HG03575 (cell line): Measurements from ENCODE around the gene BBS7.

Experiments
- ATAC-seq: cut with Tn5 transposase; IDR thresholded peaks from one replicate; pipeline ENCODE4 v1.9.1; 2021; ENCODE audit not compliant: unreplicated experiment, insufficient number of reproducible peaks, low FRiP score; ENCODE audit errors: extremely low read depth

Gene BBS7

DNA sequence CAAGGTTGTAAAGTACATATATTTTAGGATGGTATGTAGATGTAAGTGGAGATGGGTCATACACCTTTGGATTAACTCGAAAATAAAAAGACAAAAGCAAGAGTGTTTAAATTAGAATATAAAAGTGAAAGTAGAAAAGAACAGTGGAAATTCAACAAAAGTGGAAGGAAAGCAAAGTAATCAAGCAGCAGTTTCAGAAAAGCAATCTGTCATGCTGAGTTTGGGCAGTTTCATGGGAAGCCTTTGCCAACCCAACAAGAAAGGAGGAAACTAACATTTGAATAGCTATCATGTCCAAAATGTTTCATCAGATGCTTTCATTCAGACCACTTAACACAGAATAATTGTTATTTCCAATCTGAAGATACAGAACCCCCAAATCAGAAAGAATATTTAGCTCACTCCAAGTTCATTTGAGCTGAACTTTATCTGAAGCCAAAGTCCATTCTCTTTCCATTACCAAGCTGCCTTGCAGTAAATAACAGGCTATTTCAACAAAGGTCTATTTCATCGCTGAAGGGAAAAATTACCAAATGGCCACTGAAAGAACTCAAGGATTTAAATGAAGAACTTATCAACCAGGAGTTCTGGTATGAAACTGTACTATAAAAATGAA lies 71.0 kb downstream of the BBS7 start:
- ATAC-seq = no peak

- ATAC-seq = no peak
Observed at GRCh38 chr4:121796283-121796682, 74.0 kb downstream of the BBS7 start.

DNA sequence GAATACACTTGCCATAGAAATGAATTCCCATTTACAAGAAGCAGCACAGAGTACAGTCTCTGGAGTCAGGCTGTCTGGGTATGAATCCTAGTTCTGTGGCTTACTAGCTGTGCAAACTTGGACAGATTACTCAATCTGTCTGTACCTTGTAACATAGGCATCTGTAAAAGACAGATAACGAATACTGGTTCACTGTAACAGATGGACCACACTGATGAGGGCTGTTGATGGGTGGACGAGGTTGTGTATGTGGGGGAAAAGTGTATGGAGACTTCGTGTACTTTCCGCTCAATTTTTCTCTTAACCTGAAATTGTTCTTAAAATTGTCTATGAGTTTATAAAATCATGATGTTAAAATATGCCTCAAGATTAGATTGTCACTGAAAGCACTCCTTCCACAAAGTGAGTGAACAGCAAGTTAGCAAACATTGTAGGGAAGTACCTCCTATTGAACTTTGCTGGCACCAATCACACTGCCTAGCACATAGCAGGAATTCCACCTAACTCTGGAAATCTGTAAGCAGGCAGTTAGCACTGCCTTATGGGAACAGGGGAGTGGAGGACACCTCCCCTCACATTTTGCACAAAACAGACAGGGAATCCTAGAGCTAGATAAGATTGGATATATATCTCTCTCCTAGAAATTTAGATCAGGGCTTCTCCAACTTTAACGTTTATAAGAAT lies 75.6 kb downstream of the BBS7 start:
- no peak for ATAC-seq

DNA sequence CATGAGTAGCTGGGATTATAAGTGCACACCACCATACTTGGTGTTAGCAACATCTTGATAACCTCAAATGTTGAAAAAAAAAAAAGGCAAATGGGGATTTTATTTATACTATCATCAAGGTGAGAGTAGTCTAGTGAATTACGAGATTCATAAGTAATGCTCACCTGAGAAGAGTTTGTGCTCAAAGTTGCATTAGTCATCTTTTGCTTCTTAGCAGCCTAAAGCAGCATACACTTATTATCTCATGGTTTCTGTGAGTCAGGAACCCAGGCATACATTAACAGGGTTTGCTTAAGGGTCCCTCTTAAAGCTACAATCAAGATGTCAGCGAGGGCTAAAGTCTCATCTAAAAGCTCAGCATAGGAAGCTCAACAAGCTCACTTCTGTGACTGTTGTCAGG lies 77.3 kb downstream of the BBS7 start:
- ATAC-seq = no peak

DNA sequence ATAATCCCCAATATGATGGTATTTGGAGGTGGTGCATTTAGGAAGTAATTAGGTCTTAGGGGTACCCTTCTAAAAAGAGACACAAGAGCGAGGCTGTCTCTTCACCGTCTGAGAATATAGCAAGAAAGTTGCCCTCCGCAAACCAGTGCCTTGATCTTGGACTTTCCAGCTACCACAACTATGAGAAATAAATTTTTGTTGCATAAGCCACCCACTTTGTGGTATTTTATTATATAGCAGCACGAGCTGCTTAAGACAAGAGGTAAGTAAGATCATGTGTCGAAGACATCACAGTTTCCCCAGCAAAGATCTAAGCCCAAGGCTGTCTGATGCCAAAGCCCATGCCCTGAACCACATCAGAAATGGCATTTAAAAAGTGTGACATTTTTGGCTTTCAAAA lies 78.8 kb downstream of the BBS7 start:
- ATAC-seq = no peak

DNA sequence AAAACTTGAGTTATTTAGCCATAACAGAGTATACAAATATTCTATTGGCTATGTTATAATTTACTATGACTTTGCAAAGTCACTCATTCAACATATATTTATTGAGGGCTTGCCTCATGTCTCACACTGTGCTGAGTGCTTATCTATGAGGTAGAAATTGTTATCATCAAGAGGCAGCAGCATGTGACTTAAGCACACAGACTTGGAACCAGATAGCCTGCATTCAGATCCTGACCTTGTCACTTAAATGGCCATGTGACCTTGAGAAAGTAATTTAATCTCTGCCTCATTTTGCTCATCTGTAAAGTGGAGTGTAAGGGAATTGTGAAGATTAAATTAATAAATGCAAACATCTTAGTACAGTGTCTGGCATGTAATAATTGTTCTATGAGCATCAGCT lies 79.3 kb downstream of the BBS7 start:
- ATAC-seq = no peak

- ATAC-seq = no peak
Observed at GRCh38 chr4:121789960-121790829, 80.1 kb downstream of the BBS7 start.

- no peak for ATAC-seq
Observed at GRCh38 chr4:121789455-121789854, 80.8 kb downstream of the BBS7 start.

- peak; percentile 84 for ATAC-seq
Observed at GRCh38 chr4:121788896-121789295, 81.4 kb downstream of the BBS7 start.

DNA sequence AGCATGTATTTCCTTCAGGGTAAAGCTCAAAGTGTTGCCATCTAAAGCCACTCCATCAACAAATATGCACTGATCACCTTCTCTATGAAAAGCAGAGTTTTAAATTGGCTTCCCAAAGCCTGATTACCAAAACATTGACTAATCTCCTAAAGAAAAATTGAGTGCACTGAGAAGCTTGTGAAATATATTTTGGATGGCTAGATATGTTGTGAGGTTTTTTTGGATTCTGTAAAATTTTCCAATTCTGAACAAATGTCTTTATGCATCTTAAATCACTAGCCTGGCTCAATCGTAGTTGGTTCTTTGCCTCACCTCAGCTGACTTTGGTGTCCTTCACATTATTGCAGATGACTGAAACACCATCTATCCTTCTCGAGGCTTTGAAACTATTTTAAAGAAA lies 84.1 kb downstream of the BBS7 start:
- no peak for ATAC-seq

- ATAC-seq = no peak
Observed at GRCh38 chr4:121785479-121785878, 84.8 kb downstream of the BBS7 start.

- ATAC-seq = no peak
Observed at GRCh38 chr4:121784975-121785374, 85.3 kb downstream of the BBS7 start.

DNA sequence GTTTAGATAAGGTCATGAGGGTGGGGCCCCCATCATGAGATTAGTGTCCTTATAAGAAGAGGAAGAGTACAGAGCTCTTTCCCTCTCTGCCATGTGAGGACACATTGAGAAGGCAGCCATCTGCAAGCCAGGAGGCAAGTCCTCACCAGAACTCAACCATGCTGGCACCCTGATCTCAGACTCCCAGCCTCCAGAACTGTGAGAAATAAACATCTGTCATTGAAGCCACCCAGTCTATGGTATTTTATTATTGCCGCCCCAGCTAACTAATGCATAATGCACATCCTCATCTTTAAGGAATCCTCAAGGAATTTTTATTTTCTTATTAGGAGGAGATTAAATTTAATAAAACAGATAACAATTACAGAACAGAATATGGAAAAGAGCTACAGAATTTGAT lies 85.9 kb downstream of the BBS7 start:
- no peak for ATAC-seq

- ATAC-seq = no peak
Observed at GRCh38 chr4:121783210-121783609, 87.1 kb downstream of the BBS7 start.

- no peak for ATAC-seq
Observed at GRCh38 chr4:121778991-121779628, 91.2 kb downstream of the BBS7 start.

DNA sequence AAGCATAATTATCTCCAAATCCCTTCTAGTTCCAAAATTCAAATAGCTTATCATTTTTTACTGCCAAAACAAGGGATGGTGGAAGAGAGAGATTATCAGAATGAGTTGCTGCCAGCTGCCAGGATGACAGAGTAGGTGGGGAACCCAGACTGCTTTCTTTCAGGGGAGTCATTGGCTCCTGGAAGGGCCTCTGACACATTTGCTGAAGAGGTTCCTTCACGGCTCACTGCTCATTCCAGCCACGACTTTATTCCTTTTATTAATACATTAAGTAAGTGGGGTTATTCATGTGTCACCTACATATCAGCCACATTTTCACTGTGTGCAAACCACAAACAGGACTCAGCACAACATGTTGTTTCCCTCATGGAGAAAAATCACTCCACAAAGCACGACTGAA lies 92.6 kb downstream of the BBS7 start:
- no peak for ATAC-seq

DNA sequence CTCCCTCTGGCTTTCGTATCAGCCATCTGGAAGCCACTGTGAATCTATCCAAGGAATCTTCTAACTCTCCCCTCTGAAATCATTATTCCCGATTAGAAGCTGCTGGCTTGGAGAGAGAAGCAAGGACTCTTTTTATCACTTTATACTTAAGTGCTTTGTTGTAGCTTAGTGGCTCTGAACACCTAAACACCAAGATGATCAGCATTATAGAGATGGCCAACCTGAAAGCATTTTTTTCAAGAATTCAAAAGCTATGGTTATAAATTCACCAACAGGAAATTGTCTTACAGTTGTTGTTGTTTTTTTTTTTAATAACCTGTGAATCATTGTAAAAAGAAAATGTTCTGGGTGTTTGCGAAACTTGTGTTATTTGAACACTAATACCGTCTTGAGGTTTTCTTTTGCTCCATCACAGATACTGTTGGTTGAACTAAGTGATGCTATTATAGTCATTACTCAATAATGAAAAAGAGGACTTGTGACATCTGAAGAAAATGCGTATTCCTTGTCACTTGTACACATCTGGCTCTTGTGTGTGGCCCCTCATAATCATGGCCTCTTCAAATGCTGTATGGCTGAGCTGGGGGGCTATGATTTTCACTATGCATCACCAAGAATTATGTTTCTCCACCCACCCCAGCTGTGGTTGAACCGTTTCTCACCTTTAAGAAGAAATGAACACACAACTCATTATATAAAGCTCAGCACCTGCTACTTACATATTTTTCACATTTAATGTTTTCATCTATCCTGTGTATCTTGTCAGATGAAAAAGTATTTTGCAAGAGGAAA lies 93.5 kb downstream of the BBS7 start:
- ATAC-seq = no peak
